C1 segment of cervical spinal cord (tissue), 14 donors: ENCODE measurements around the gene GORASP1.
"Not testable (repeated sequence)": the region's sequence is repeated elsewhere in the genome, so short reads cannot be mapped to it uniquely, and the experiment has no call there.

Source experiments
- DNase-seq, 14 donors: peaks; one replicate each; lab custom pipeline; 2025; lab: John Stamatoyannopoulos, UW

The GORASP1 gene

GRCh38 chr3:39065197-39065596 lies 42.2 kb downstream of the GORASP1 start:
- DNase-seq = peak in 3 of 14 donors; percentile 3 to 6 (median 4)

GRCh38 chr3:39064646-39065045 lies 42.8 kb downstream of the GORASP1 start:
- DNase-seq = no peak

GRCh38 chr3:39063143-39063542 lies 44.3 kb downstream of the GORASP1 start:
- DNase-seq = no peak

GRCh38 chr3:39062180-39062579 lies 45.2 kb downstream of the GORASP1 start:
- DNase-seq = no peak

- DNase-seq = not testable (repeated sequence)
These were observed 46.2 kb downstream of the GORASP1 start for GRCh38 chr3:39061228-39061627.

- no peak for DNase-seq
These were observed 51.3 kb downstream of the GORASP1 start for GRCh38 chr3:39056151-39056550.

GRCh38 chr3:39053696-39054095 lies 53.7 kb downstream of the GORASP1 start:
- DNase-seq = no peak

GRCh38 chr3:39052583-39052982 lies 54.8 kb downstream of the GORASP1 start:
- DNase-seq = no peak

- DNase-seq = peak; percentile 28 to 94 (median 87)
These were observed 55.5 kb downstream of the GORASP1 start, which contains the start of the genes SCN11A and WDR48 for GRCh38 chr3:39051649-39052561. Gene SCN11A (minus strand): TSS chr3:39051944. CDS start chr3:38950362, 101,582 bp downstream. Gene WDR48 (plus strand): TSS chr3:39052016. CDS start chr3:39052026, 10 bp downstream.

GRCh38 chr3:39050029-39050428 lies 57.4 kb downstream of the GORASP1 start:
- no peak for DNase-seq
